DOHH2 (cell line): Measurements from ENCODE around the gene LYZL2.
"Not testable (repeated sequence)": the region's sequence is repeated elsewhere in the genome, so short reads cannot be mapped to it uniquely, and the experiment has no call there.

ENCODE experiments used
- H3F3A ChIP-seq: fragments of 200-600 bp; sonication (generic), shearing (Covaris generic); 2 replicates; pipeline ENCODE4 v1.6.0; 2016; ENCODE audit warnings: antibody characterized with exemption, mild to moderate bottlenecking; ENCODE audit not compliant: control insufficient read depth, insufficient read depth
- H3K27ac ChIP-seq: fragments of 200-600 bp; sonication (generic); 2 replicates; pipeline ENCODE4 v1.5.1; 2014; ENCODE audit warnings: low read depth, mild to moderate bottlenecking, low read length, moderate library complexity
- H3K27me3 ChIP-seq: fragments of 200-600 bp; sonication (generic); 2 replicates; pipeline ENCODE4 v1.6.1; 2014; ENCODE audit warnings: mild to moderate bottlenecking, low read length, mixed read lengths; ENCODE audit not compliant: control insufficient read depth
- H3K36me3 ChIP-seq: fragments of 200-600 bp; sonication (generic); 2 replicates; pipeline ENCODE4 v1.6.1; 2014; ENCODE audit warnings: mild to moderate bottlenecking, low read length, moderate library complexity, mixed read lengths; ENCODE audit not compliant: control insufficient read depth
- H3K4me1 ChIP-seq: fragments of 200-600 bp; sonication (generic); 2 replicates; pipeline ENCODE4 v1.6.1; 2014; ENCODE audit warnings: mild to moderate bottlenecking, low read length, mixed read lengths; ENCODE audit not compliant: control insufficient read depth
- H3K4me2 ChIP-seq: fragments of 200-600 bp; sonication (generic); 2 replicates; pipeline ENCODE4 v1.6.0; 2014; ENCODE audit warnings: mild to moderate bottlenecking, low read length, moderate library complexity
- H3K4me3 ChIP-seq: fragments of 200-600 bp; sonication (generic); 2 replicates; pipeline ENCODE4 v1.5.1; 2014; ENCODE audit warnings: mild to moderate bottlenecking, low read length, mixed read lengths
- H3K79me2 ChIP-seq: fragments of 200-600 bp; sonication (generic); 2 replicates; pipeline ENCODE4 v1.6.1; 2014; ENCODE audit warnings: mild to moderate bottlenecking, low read length, mixed read lengths; ENCODE audit not compliant: control insufficient read depth
- H3K9me2 ChIP-seq: fragments of 200-600 bp; sonication (generic); replicated peaks from 2 replicates; pipeline ENCODE4 v1.6.1; 2014; ENCODE audit warnings: mild to moderate bottlenecking, low read length, mixed read lengths; ENCODE audit not compliant: control insufficient read depth
- H3K9me3 ChIP-seq: fragments of 200-600 bp; sonication (generic); 2 replicates; pipeline ENCODE4 v1.6.1; 2014; ENCODE audit warnings: antibody characterized with exemption, low read length, mixed read lengths; ENCODE audit not compliant: control insufficient read depth, insufficient read depth
- H4K20me1 ChIP-seq: fragments of 200-600 bp; sonication (generic); 2 replicates; pipeline ENCODE4 v1.6.0; 2014; ENCODE audit warnings: low read depth, mild to moderate bottlenecking, antibody characterized with exemption, low read length, moderate library complexity; ENCODE audit not compliant: control insufficient read depth, insufficient read depth
- EZH2phosphoT487 ChIP-seq: fragments of 200-600 bp; sonication (generic); IDR thresholded peaks from 2 replicates; pipeline ENCODE4 v1.6.1; 2017; ENCODE audit warnings: borderline replicate concordance, mild to moderate bottlenecking, antibody characterized with exemption, low read length, moderate library complexity, mixed read lengths
- TF ChIP-seq, protein P1 (sequence below): fragments of 200-600 bp; sonication (generic); IDR thresholded peaks from one replicate; pipeline ENCODE4 v1.5.1; 2014; ENCODE audit warnings: antibody characterized with exemption, mild to moderate bottlenecking, low read depth, low read length; ENCODE audit not compliant: poor library complexity, severe bottlenecking

LYZL2 gene

DNA sequence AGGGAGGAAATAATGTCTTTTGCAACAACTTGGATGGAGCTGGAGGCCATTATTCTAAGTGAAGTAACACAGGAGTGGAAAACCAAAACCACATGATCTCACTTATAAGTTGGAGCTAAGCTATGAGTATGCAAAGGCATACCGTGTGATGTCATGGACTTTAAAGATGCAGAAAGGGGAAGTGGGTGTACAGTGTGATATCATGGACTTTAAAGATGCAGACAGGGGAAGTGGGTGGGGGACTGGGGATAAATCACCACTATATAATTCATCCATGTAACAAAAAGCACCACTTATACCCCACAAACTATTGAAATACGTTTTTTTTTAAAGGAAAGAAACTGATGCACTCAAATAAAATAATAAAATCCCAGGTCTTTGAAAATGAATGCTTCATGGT, 29.5 kb downstream of the LYZL2 start:
- H3K4me2 ChIP-seq: no peak overlapping the region
- no peak for TF ChIP-seq EZH2phosphoT487
- TF ChIP-seq, protein P1, sequence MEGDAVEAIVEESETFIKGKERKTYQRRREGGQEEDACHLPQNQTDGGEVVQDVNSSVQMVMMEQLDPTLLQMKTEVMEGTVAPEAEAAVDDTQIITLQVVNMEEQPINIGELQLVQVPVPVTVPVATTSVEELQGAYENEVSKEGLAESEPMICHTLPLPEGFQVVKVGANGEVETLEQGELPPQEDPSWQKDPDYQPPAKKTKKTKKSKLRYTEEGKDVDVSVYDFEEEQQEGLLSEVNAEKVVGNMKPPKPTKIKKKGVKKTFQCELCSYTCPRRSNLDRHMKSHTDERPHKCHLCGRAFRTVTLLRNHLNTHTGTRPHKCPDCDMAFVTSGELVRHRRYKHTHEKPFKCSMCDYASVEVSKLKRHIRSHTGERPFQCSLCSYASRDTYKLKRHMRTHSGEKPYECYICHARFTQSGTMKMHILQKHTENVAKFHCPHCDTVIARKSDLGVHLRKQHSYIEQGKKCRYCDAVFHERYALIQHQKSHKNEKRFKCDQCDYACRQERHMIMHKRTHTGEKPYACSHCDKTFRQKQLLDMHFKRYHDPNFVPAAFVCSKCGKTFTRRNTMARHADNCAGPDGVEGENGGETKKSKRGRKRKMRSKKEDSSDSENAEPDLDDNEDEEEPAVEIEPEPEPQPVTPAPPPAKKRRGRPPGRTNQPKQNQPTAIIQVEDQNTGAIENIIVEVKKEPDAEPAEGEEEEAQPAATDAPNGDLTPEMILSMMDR: no peak
- no peaks in the 10 kb centered on the region for H3K36me3 ChIP-seq
- H3K4me3 ChIP-seq: no peak overlapping the region
- no peaks in the 10 kb centered on the region for H4K20me1 ChIP-seq
- H3K9me2 ChIP-seq: no peaks in the 10 kb centered on the region
- H3K4me1 ChIP-seq: peaks cover 7% of the 10 kb centered on the region; the same call in 1 of the 2 replicates
- H3F3A ChIP-seq: no peaks in the 10 kb centered on the region
- H3K27ac ChIP-seq: no peak overlapping the region
- no peaks in the 10 kb centered on the region for H3K79me2 ChIP-seq
- H3K27me3 ChIP-seq: no peaks in the 10 kb centered on the region
- no peaks in the 10 kb centered on the region for H3K9me3 ChIP-seq

DNA sequence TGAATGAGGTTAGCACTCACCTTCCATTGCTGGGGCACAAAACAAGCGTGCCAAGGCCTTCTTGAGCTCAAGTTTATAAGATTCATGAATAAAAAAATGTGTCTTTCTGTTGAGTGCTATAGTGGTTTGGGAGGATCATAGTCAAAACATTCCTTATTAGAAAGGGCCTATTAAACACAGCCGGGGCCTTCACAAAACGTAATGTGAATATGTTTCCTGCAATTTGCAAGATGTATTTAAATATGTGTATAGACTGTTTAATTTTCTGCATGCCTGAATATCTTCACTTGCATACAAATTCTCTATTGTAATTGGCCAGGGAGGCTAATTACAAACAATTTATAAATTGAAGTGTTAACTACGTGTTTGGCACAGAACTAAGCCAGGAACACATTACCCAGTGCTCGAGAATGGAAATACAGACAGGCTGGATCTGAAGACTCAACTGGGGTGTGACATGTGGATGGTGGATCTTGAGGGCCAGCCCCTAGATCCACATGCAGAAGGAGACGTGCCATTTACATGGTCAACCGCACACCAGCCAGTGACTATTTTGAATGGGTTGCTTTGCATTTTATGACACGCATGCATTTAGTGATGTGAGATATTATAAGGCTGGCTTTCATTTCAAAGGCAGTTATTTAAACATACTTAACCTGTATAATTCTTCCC, 31.3 kb downstream of the LYZL2 start:
- H3K4me2 ChIP-seq: no peak overlapping the region
- no peaks in the 10 kb centered on the region for H3K9me3 ChIP-seq
- no peaks in the 10 kb centered on the region for H3K36me3 ChIP-seq
- peaks cover 7% of the 10 kb centered on the region; the same call in 1 of the 2 replicates for H3K4me1 ChIP-seq
- no peaks in the 10 kb centered on the region for H3K79me2 ChIP-seq
- H3K27ac ChIP-seq: no peak overlapping the region
- H3K27me3 ChIP-seq: 0 out of 2 replicates have a peak, but pooled peaks cover 3% of the 10 kb centered on the region
- TF ChIP-seq EZH2phosphoT487: no peak
- TF ChIP-seq, protein P1: no peak
- H4K20me1 ChIP-seq: no peaks in the 10 kb centered on the region
- no peaks in the 10 kb centered on the region for H3K9me2 ChIP-seq
- H3F3A ChIP-seq: no peaks in the 10 kb centered on the region
- no peak overlapping the region for H3K4me3 ChIP-seq

DNA sequence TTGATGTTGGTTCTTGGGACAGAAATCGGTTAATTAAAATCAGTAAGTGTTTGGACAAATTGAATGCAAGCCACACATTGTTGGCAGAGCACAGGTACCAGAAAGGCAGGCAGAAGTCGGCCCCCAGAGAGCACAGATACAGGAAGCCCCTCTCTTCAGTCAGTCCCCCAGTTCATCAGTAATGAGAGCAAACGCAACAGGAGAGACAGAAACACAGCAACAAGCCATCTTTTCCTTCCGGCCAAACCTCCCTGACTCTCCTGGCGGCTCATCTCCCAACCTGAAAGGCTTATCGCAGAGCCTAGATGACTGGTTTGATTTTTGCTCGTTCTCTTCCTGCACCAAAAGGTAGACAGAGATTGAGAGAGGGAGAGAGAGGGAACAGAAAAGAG, 32.1 kb downstream of the LYZL2 start:
- not testable (repeated sequence) for H3K9me2 ChIP-seq, H3K36me3 ChIP-seq, H3K4me1 ChIP-seq, H3K4me3 ChIP-seq, H3K27ac ChIP-seq, H3K9me3 ChIP-seq, H3K27me3 ChIP-seq, H3F3A ChIP-seq, H3K4me2 ChIP-seq, H4K20me1 ChIP-seq, H3K79me2 ChIP-seq

DNA sequence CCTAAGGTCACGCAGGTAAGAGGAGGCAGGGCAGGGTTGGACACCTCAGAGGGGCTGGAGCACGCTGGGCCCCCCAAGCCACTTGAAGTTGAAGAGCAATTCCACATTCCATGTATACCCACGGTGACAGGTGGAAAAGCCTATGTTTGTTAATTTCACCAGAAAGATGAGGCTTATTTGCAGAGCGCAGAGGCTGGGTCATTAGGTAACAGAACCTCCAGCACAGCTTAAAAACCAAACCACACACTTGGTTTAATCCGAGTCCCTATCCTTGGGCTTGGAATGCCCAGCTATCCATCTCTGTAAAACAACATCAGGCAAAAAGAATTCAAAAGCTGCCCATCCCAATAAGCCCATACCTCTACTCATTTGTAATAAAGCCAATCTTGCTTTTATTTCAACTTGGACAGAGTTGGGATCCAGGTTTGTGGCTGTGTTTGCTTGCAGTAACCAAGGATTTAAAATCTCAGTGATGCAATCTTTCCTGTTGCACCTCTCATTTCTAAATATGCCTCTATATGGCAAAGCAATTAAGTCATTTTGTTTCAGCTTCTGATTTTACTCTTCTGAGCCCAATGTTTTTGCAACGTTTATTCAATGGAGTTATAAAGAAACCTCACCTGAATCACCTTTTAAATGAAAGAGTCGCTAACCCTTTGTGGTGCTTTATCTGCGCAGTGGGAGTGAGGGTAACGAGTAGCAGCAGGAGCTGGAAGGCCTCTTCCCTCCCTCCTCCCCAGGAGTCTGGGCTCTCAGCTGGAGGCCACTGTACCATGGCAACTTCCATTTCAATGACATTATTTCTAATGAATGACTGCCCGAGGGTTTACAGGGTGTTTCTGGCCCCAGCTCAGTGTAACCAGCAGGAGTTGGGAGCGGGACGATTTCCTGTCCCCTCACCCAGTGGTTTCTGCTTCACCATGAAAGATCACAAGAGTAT, 32.8 kb downstream of the LYZL2 start:
- not testable (repeated sequence) for H3K4me3 ChIP-seq, H3K27me3 ChIP-seq, H4K20me1 ChIP-seq, H3K4me2 ChIP-seq, H3K4me1 ChIP-seq, H3K9me2 ChIP-seq, H3K79me2 ChIP-seq, H3K36me3 ChIP-seq, H3F3A ChIP-seq, H3K9me3 ChIP-seq, H3K27ac ChIP-seq
